OCI-M2 (cell line): ENCODE data around the gene PPP1R16B.
"Not testable (repeated sequence)": the region's sequence is repeated elsewhere in the genome, so short reads cannot be mapped to it uniquely, and the experiment has no call there.

Experiments
- DNase-seq: peaks from one replicate; lab custom pipeline; 2025; ENCODE audit not compliant: unreplicated experiment; lab: John Stamatoyannopoulos, UW

The PPP1R16B gene

DNA sequence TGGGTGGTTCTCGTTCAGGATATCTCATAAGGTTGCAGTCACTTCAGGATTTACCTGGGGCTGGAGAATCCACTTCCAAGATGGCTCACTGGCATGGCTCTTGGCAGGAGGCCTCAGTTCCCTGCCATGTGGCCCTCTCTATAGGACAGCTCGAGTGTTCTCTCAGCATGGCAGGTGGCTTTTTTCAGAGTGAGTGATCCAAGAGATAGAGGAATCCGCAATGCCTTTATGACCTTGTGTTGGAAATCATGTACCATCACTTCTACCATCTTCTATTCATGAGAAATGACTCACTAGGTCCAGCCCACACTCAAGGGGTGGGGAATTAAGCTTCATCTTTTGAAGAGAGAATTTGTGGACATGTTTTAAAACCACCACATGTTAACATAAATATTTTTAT lies 37.8 kb downstream of the PPP1R16B start:
- DNase-seq = no peak

DNA sequence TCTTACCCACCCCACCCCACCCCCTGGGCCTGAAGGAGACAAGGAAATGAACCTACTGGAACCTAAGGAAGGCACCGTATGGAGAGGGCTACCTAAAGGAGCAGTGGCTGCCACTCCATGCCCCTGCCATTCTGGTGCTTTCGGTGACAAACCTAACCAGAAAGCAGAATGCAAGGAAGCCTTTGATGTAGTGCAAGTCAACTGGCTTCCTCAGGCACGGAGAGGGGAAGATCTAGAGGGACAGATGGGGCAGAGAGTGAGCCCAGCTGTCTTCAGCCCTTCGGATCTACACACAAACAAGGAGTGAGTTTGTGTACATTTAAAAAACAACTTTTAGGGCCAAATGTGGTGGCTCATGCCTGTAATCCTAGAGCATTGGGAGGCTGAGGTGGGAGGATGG lies 39.5 kb downstream of the PPP1R16B start:
- no peak for DNase-seq

DNA sequence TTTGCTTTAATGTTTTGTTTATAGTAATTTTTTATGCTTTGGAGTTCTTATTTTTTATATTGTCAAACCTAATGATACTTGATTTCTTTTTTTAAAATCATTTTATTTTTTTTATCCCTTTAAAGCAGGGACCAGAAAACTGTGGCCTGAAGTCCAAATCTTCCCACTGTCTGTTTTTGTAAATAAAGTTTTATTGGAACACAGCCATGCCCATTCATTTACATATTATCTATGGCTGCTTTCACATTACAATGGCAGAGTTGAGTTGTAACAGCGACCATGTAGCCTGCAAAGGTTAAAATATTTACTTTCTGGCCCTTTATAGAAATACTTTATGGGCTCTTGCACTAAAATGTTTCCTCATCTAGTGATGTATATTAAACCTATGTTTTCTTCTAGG lies 42.3 kb downstream of the PPP1R16B start:
- DNase-seq = no peak

DNA sequence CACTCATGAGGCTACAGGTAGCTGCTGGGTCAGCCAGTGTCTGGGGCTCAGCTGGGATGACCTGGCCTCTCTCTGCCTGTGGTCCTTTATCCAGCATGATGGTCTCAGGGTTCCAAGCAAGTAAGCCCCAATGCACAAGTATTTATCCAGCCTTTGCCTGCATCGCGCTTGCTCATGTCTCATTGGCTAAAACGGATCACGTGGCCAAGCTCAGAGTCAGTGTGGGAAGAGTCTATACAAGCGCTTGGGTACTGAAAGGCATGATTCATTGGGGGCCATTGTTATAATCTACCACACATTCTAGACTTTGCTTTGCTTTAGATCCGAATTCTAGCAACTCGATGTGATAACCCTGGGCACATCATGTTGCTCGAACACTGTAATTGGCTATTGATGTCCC lies 48.3 kb downstream of the PPP1R16B start:
- DNase-seq = no peak

DNA sequence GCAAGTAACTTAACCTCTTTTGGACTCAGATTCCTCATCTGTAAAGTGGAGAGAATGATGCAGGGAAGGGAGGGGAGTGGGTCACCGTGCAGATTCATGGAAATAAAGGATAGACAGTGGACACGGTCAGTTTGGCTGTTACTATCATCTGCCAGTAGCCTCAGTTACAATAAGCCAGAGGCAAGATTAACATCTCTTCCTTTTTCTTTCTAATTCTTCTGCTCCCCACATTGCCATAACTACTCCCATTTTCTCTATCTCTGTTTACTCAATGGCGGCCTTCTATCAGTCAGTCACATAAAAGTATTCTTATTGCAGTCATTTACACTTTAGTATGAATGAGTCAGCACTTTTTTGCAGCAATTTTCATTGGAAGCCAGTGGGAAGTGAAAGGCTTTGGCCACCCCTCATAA lies 49.2 kb downstream of the PPP1R16B start:
- no peak for DNase-seq

DNA sequence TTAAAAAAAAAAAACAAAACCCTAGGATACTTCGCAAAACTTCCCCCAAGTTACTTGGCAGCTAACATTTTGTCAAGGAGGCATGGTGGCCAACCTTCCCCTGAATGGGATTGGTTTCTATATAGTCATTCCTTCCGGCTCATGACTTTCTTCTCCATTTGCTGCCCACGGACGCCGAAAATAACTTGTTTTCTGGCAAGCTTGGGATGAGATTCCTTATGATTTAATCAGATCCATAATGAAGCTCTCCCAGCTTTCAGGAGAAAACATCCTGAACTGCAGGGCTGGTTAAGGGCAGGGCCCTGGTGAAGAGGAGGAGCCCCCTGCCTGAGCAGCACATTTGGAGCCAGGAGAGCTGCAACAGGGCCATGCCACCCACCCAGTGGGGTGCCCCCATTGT lies 49.9 kb downstream of the PPP1R16B start:
- no peak for DNase-seq

DNA sequence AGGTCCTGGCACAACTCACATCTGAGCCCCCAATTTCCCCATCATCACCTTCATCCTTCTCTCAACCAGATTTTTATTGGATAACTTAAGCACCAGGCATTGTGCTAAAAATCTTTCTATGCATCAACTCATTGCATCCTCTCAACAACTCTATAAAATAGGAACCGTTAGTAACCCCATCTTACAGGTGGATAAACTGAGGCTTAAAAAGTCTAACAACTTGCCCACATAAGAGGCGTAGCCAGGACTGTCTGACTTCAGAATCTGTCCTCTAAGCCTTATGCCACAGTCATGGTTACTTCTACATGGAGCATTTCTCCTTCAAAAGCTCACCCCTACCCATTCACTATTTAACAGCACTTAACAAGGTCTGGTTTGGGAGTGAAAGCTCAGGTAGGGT lies 51.1 kb downstream of the PPP1R16B start:
- no peak for DNase-seq

DNA sequence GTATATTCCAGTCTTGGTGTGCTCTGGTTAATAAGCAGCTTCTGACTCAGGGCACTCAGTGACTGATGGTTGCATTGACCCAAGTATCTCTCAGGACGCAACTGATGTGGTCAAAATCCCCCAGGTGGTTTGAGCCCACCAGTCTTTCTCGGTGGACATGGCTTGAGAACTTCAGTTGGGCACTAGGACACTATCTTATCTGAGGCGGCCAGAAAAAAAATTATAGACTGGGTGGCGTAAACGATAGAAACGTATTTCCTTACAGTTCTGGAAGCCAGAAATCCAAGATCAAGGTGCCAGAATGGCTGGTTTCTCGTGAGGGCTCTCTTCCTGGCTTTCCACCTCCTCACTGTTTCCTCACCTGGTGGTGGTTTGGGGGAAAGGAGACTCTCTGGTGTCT lies 52.2 kb downstream of the PPP1R16B start:
- no peak for DNase-seq

DNA sequence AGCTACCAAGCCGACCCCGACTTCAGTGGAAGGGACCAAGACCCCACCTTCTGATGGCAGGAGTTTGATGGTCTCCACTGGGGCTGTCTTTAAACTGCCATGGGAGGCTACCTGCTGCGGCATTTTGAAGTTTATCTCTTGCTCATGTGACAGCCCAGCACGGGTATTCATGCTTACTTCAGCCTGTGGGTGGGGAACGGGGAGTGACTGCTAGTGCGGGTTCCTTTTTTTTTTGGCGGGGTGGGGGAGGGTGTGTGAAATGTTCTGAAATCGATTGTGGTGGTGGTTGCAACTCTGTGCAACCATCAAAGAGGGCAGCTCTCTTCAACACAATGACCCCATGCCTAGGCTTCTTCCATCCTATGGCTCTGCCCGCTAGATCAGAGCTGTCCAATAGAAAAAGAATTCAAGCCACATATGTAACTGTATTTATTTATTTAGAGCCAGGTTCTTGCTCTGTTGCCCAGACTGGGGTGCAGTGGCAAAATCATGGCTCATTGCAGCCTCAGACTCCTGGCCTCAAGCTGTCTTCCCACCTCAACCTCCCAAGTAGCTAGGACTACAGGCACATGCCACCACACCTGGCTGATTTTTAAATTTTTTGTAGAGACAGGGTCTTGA lies 53.7 kb downstream of the PPP1R16B start:
- DNase-seq = peak; percentile 28

DNA sequence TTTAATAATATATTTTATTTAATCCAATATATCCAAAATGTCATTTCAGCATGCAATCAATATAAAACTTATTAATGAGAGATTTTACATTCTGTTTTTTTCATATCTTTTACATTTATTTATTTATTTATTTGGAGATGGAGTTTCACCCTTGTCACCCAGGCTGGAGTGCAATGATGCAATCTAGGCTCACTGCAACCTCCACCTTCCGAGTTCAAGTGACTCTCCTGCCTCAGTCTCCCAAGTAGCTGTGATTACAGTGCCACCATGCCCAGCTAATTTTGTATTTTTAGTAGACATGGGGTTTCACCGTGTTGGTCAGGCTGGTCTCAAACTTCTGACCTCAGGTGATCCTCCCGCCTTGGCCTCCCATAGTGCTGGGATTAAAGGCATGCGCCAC lies 54.4 kb downstream of the PPP1R16B start:
- not testable (repeated sequence) for DNase-seq

DNA sequence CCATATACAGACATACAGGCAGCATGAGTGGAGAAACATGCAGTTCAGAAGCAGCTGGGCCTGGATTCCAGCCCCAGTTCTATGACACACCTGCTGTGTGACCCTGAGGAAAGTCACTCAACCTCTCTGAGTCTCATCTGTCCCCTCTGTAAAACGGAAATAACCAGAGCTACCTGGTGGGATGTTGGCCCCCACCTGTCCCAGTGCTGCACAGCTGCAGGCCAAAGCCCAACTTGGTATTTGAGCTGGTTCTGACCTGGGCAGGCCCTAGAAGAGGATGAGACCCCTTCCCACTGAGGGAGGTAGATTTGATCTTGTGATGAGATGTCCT lies 55.5 kb downstream of the PPP1R16B start:
- DNase-seq = no peak

DNA sequence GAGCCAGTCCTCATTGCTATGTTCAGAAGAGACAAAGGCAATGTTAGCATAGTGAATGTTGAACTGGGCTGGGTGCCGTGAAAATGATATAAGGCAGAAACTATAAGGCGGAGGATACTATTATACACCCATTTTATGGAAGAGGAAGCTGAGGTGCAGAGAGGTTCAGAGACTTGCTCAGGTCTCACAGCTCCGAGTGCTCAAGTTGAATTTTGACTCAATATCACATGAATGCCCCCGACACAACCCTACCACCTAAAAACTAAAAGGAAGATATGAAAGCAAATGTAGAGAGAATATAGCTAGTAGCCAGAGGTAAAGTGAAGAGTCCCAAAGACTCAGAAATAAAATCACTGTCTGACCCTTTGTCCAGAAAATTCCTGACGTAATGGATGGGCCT lies 56.7 kb downstream of the PPP1R16B start:
- no peak for DNase-seq

DNA sequence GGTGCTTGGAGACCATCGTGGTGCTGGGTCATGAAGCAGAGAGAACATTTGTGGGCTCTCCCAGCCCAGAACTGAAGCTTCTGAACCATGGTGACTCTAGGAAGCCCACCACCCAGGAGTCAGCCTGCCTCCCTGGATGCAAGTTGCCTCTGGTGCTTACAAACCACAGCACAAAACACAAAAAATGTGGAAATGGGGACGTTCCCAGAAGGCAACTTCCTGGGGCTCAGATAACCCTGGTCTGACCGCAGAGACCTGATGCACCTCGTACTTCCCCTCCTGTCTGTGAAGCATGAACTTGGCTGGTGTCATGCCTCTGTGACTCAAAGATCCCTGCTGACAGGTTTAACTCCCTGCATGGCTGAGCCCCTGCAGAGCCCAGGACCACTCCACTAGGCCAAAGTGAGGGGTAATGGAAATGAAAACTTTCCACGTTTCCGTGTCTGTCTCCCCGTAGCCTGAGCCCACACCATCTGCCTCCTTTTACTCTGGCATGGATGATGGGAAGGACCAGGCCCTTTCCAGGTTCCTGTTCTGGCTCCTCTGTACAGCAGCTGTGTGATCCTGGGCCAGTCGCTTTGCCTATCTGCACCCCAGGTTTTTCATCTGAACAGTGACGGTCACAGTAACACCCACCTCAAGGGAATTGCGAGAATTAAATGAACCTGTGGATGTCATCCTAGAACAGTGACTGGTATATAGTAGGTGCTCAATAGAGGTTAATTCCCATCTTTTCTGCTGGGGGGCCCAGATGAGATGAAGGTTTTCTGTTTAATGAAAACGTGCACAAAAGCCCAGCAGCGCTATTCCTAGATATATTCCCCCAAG lies 57.7 kb downstream of the PPP1R16B start:
- DNase-seq = no peak

DNA sequence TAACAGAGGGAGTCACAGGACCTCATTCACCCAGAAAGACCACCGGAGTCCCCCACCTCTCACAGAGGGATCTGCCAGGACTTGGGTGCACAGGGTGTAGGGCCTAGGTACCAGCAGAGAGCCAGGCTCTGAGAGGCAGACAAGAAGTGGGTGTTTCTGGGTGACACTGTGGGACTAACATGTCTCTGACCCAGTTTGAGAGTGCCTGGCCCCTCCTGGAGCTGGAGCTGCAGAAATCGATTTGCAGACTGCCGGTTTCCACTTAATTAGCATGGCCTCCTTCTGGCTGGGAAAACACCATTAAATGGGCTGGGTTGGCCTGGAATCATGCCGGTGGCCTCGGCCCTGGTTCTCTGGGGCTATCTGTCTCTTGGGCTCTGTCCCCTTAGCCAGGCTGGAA lies 59.2 kb downstream of the PPP1R16B start:
- DNase-seq = no peak

DNA sequence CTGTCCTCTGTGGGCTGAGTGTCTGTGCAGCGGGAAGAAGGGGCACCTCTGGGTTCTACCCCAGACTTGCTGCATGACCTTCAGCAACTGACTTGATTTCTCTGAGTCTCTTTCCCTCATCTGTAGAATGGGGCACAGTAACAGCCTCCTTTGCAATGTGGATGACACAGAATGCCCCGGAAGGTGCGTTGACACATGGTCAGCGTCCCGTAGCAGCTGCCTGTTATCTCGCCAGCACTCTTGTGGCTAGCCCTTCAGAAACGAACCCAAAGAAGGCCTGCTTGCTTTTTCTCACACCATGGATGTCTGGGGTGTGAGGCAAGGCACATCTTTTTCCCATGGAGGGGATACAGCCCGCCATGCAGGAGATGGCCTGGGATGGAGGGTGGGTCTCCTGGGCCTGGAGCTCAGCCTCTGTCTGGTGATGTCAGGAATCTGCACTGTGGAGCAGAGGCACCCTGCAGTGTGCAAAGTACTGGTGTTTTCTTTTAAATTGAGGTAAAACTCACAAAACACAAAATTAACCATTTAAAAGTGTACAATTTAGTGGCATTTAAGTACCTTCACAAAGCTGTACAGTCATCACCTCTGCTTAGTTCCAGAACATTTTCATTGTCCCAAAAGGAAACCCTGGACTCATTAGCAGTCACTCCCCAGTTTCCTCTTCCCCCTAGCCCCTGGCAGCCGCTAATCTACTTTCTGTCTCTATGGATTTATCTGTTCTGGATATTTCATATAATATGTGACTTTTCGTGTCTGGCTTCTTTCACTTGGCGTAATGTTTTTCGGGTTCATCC lies 61.0 kb downstream of the PPP1R16B start:
- no peak for DNase-seq

DNA sequence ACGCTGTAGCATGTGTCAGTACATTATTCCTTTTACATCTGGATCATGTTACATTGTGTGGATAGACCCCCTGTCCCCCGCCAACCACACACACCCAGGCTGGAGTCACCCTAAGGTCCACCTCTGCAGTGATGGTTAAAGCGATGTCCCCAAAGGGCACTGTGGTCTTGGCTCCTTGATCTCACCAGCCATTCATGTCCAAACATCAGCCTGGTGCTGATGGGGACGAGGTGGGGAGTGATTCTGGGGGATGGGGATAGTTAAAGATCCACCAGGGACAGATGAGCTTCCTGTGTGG lies 61.5 kb downstream of the PPP1R16B start:
- DNase-seq = no peak

DNA sequence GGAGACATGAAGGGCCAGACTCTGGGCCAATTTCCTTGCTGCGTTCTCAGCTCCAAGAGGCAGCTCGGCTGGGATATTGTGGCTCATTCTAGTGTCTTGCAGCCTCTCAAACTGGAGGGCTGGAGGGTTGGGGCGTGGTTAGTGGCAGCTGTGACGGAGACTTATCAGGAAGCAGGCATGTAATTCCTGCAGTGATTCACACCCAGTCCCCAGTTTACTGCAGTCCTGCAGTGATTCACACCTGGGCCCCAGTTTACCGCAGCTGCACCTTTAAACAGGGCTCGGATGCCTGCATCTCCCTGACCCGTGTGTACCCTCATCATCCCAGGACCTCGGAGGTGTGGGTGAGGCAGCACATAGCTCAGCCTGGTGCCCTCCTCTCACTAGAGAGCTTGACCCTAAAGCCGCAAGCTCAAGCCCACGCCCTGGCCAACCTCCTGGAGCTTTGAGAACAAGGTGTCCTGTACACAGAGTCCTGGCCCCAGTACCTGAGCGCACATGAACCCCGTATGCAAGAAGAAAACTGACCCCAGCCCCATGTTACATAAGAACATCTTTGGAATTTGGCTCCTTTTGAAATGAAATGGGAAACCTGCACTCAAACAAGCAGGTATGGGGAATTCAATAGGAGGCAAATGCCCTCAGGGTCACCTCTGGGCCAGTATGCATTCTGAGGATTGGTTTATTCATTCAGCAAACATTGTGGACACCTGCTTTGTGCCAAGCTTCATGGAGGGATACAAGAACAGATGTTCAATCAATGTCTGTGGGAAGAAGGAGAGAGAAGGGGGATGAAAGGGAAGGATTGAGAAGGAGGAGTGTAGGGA lies 65.4 kb downstream of the PPP1R16B start:
- DNase-seq = no peak

DNA sequence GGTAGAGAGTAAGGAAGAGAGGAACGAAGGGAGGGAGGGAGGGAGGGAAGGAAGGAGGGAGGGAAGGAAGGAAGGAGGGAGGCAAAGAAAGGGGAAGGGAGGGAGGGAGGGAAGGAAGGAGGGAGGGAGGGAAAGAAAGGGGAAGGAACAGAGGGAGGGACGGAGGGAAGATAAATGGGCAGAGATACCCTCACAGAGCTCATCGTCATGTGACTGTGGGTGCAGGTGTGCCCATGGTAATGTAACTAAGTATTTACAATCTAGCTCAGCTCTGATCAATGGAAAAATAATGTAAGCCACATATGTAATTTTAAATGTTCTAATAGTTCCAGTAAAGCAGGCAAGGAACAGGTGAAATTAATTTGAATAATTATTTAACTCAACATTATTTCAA lies 66.1 kb downstream of the PPP1R16B start:
- DNase-seq = no peak

DNA sequence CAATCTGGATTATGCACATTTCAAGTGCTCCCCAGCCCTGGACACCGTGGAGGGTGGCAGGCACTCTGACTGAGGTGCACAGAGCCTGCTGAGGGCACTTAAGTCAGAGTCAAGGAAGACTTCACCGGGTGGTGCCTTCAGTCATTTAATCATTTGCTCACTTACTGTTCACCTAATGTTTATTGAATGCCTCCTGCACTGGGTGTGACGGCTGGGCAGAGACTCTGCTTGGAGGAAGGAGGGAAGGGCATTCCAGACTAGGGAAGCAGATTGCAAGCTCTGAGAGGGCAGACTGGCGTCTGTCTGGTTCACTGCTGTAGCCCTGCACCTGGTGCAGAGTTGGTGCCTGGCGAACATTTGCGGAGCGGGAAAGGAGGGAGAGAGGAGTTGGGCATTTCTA lies 66.5 kb downstream of the PPP1R16B start:
- no peak for DNase-seq

DNA sequence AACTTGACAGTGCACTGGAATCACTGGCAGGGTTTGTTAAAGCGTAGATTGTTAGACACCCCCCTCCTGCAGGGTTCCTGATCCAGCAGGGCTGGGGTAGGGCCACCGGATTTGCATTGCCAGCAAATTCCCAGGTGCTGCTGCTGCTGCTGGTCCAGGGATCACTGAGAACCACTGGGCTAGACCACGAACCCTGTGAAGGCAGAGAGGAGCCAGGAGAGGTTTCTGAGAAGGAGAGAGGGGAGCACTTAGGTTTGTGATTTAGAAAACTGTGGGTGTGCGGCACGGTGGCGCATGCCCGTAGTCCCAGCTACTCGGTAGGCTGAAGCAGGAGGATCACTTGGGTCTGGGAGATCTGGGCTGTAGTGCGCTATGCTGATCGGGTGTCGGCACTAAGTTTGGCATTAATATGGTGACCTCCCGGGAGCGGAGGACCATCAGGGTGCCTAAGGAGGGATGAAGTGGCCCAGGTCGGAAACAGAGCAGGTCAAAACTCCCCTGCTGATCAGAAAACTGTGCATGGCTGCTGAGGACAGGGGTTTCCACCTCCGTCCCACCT lies 67.1 kb downstream of the PPP1R16B start:
- no peak for DNase-seq

DNA sequence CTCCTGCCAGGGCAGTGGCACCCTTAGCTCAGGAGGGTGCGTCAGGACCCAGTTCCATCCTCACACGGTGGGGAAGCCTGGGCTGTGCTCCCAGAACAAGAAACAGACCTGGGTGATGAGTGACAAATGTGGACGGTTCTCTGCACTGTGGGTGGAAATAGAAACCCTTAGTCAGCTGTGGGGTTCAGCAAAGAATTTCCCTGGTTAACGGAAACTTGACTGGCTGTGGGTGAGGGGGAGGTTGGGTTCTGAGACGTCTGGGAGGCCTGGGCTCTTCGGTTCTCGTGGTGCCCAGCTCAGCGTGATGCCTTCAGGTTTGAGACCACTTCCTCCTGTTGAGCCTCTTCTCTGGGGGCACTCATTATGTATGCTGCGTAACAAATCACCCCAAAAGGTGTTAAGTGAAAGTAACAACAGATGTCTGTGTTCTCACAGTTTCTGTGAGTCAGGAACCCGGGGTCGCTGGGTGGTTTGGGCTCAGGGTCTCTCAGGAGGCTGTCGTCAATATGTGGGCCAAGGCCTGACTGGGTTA lies 67.6 kb downstream of the PPP1R16B start:
- no peak for DNase-seq
